H1 (cell line): Measurements from ENCODE around the gene RAB3IP. TPM values are rescaled to one million over a fixed set of nuclear protein-coding genes. Genes with fewer than 3 reads are reported as not detected.

Source experiments
- CTCF ChIA-PET: fragments of 300-600 bp; sonication (Branson Sonifier 250); formaldehyde crosslinking; loops from one replicate; lab custom pipeline; 2021; ENCODE audit not compliant: partially characterized antibody; lab: Charles Lee
- POLR2A ChIA-PET: fragments of 300-600 bp; sonication (Branson Sonifier 250); formaldehyde crosslinking; loops from one replicate; lab custom pipeline; 2021; ENCODE audit warnings: inconsistent platforms; ENCODE audit not compliant: partially characterized antibody; lab: Charles Lee
- DNase-seq, 2 experiments: peaks; one replicate each; pipeline versions ENCODE4 v3.0.0 to v3.0.0-alpha.2; 2010 to 2022; ENCODE audit warnings: low spot score in 2 of 2, low read depth in 1 of 2, mixed read lengths in 1 of 2
- FAIRE-seq: peaks from 2 replicates; lab custom pipeline; 2011; peaks lifted over from hg19 to GRCh38; lab: Jason Lieb, UNC
- H2AFZ ChIP-seq: 2 replicates; pipeline ENCODE4 v1.8.1; 2012; ENCODE audit warnings: low read length, inconsistent platforms
- H2AK5ac ChIP-seq: 2 replicates; pipeline ENCODE4 v1.6.1; 2013; ENCODE audit warnings: low read depth, low read length
- H2BK120ac ChIP-seq: replicated peaks from 2 replicates; pipeline ENCODE3; 2013; ENCODE audit warnings: low read depth, low read length, inconsistent platforms
- H2BK12ac ChIP-seq: 2 replicates; pipeline ENCODE4 v1.6.1; 2013; ENCODE audit warnings: low read depth, low read length
- H2BK15ac ChIP-seq: 2 replicates; pipeline ENCODE4 v1.6.1; 2013; ENCODE audit warnings: low read length
- H2BK20ac ChIP-seq: 2 replicates; pipeline ENCODE4 v1.6.1; 2013; ENCODE audit warnings: low read length
- H2BK5ac ChIP-seq: 2 replicates; pipeline ENCODE4 v1.6.1; 2013; ENCODE audit warnings: low read depth, low read length
- H3K14ac ChIP-seq: 2 replicates; pipeline ENCODE4 v1.6.1; 2013; ENCODE audit warnings: inconsistent platforms; ENCODE audit not compliant: insufficient read length
- H3K18ac ChIP-seq: 2 replicates; pipeline ENCODE4 v1.6.1; 2013; ENCODE audit warnings: low read length; ENCODE audit errors: extremely low read depth
- H3K23ac ChIP-seq: 2 replicates; pipeline ENCODE4 v1.6.1; 2013; ENCODE audit warnings: inconsistent platforms; ENCODE audit not compliant: insufficient read length
- H3K23me2 ChIP-seq: 2 replicates; pipeline ENCODE4 v1.6.1; 2013; ENCODE audit warnings: low read depth, low read length
- H3K27ac ChIP-seq: 2 replicates; pipeline ENCODE4 v1.6.1; 2011; ENCODE audit warnings: low read depth, low read length, inconsistent platforms
- H3K27me3 ChIP-seq, 4 experiments: replicated peaks in 1 of 4; 1 replicate in 1 of 4; 2 replicates in 3 of 4; pipeline versions ENCODE4 v1.6.1 to v1.8.1; 2011 to 2013; ENCODE audit warnings: low read length in 3 of 4, mild to moderate bottlenecking in 3 of 4, inconsistent platforms in 2 of 4, mixed read lengths in 2 of 4, moderate library complexity in 1 of 4; ENCODE audit not compliant: control insufficient read depth in 3 of 4, insufficient read depth in 3 of 4; ENCODE audit errors: extremely low read depth in 1 of 4
- H3K36me3 ChIP-seq, 4 experiments: 2 replicates each; pipeline versions ENCODE4 v1.6.1 to v1.8.1; 2011 to 2013; ENCODE audit warnings: mild to moderate bottlenecking in 4 of 4, low read length in 3 of 4, moderate library complexity in 2 of 4, control low read depth in 1 of 4, inconsistent platforms in 1 of 4; ENCODE audit not compliant: insufficient read depth in 4 of 4, control insufficient read depth in 2 of 4
- H3K4ac ChIP-seq: replicated peaks from 2 replicates; pipeline ENCODE3; 2013; ENCODE audit warnings: low read length, low read depth, mixed read lengths, inconsistent platforms; ENCODE audit not compliant: insufficient read length
- H3K4me1 ChIP-seq, 4 experiments: replicated peaks in 1 of 4; 1 replicate in 1 of 4; 2 replicates in 3 of 4; pipeline versions ENCODE4 v1.6.1 to v1.8.1; 2011 to 2013; ENCODE audit warnings: low read length in 3 of 4, inconsistent platforms in 2 of 4, mixed read lengths in 1 of 4; ENCODE audit not compliant: insufficient read depth in 4 of 4, control insufficient read depth in 3 of 4
- H3K4me2 ChIP-seq, 2 experiments: 2 replicates each; pipeline versions ENCODE4 v1.6.1 to v1.8.1; 2011 to 2013; ENCODE audit warnings: low read depth in 2 of 2, low read length in 2 of 2, control low read depth in 1 of 2, inconsistent platforms in 1 of 2, mild to moderate bottlenecking in 1 of 2; ENCODE audit not compliant: insufficient read depth in 1 of 2
- H3K4me3 ChIP-seq, 4 experiments: fragments of 200-600, 300-600 bp in 1 of 4; sonication (generic), shearing (Covaris generic), sonication (Bioruptor Twin) in 1 of 4; 2 replicates each; pipeline versions ENCODE4 v1.5.1 to v1.8.1; 2011 to 2016; ENCODE audit warnings: low read length in 4 of 4, low read depth in 3 of 4, control low read depth in 2 of 4, inconsistent platforms in 2 of 4, mild to moderate bottlenecking in 2 of 4, mixed read lengths in 1 of 4, moderate library complexity in 1 of 4; ENCODE audit not compliant: insufficient read depth in 2 of 4; ENCODE audit errors: extremely low read depth in 1 of 4
- H3K56ac ChIP-seq: replicated peaks from 2 replicates; pipeline ENCODE3; 2013; ENCODE audit warnings: low read depth, mild to moderate bottlenecking, mixed read lengths, low read length, inconsistent platforms; ENCODE audit not compliant: insufficient read length
- H3K79me1 ChIP-seq: 2 replicates; pipeline ENCODE4 v1.6.1; 2013; ENCODE audit warnings: low read depth, low read length, control low read depth
- H3K79me2 ChIP-seq, 2 experiments: 2 replicates each; pipeline versions ENCODE4 v1.6.1 to v1.8.1; 2012 to 2013; ENCODE audit warnings: low read length in 2 of 2, mild to moderate bottlenecking in 2 of 2, inconsistent platforms in 1 of 2; ENCODE audit not compliant: insufficient read depth in 2 of 2, control insufficient read depth in 1 of 2
- H3K9ac ChIP-seq, 4 experiments: replicated peaks in 1 of 4; 1 replicate in 1 of 4; 2 replicates in 3 of 4; pipeline versions ENCODE4 v1.6.1 to v1.8.1; 2011 to 2013; ENCODE audit warnings: low read depth in 3 of 4, low read length in 3 of 4, control low read depth in 2 of 4, mild to moderate bottlenecking in 2 of 4, moderate library complexity in 2 of 4, inconsistent platforms in 1 of 4; ENCODE audit errors: extremely low read depth in 1 of 4
- H3K9me3 ChIP-seq, 2 experiments: 2 replicates each; pipeline versions ENCODE4 v1.6.1 to v1.8.1; 2012 to 2013; ENCODE audit warnings: mild to moderate bottlenecking in 2 of 2, moderate library complexity in 2 of 2, control low read depth in 1 of 2, inconsistent platforms in 1 of 2, low read depth in 1 of 2, low read length in 1 of 2, mixed read lengths in 1 of 2; ENCODE audit not compliant: insufficient read depth in 2 of 2
- H4K20me1 ChIP-seq, 2 experiments: replicated peaks in 1 of 2; 2 replicates each; pipeline versions ENCODE3 to v1.8.1; 2011 to 2013; ENCODE audit warnings: inconsistent platforms in 2 of 2, low read length in 2 of 2, mild to moderate bottlenecking in 1 of 2; ENCODE audit not compliant: insufficient read depth in 2 of 2, control insufficient read depth in 1 of 2
- H4K5ac ChIP-seq: 2 replicates; pipeline ENCODE4 v1.6.1; 2013; ENCODE audit warnings: low read length, low read depth, mixed read lengths, inconsistent platforms; ENCODE audit not compliant: insufficient read length
- H4K8ac ChIP-seq: 2 replicates; pipeline ENCODE4 v1.8.0; 2013; ENCODE audit warnings: mild to moderate bottlenecking, moderate library complexity, low read length, inconsistent platforms; ENCODE audit not compliant: insufficient read depth; ENCODE audit errors: extremely low read depth
- H4K91ac ChIP-seq: replicated peaks from 2 replicates; pipeline ENCODE3; 2013; ENCODE audit warnings: low read length, mixed read lengths, inconsistent platforms; ENCODE audit not compliant: insufficient read length
- SP4 ChIP-seq: IDR thresholded peaks from 2 replicates; pipeline ENCODE4 v1.6.1; 2012; ENCODE audit warnings: low read length, inconsistent platforms
- WGBS, 2 experiments: shearing (Covaris generic) in 1 of 2; methylation state at CpG; one replicate each; pipeline versions ENCODE4 v1.1.6 to v1.1.7; 2013 to 2015; ENCODE audit warnings: low lambda C conversion rate in 2 of 2, mixed read lengths in 2 of 2, inconsistent platforms in 1 of 2, low coverage in 1 of 2, missing lambda C conversion rate in 1 of 2; ENCODE audit not compliant: insufficient replicate concordance in 2 of 2, insufficient coverage in 1 of 2, insufficient read length in 1 of 2; ENCODE audit errors: extremely low coverage in 1 of 2, missing lambda C conversion rate in 1 of 2; 5-methylcytosine and 5-hydroxymethylcytosine counted together
- polyA plus RNA-seq, 7 experiments: library from polyadenylated mRNA; depleted of rRNA in 3 of 7; stranded (reverse) in 5 of 7; unstranded in 2 of 7; fragments of >200 nt in 5 of 7; fragments of 200-250 nt in 2 of 7; gene quantifications; 1 replicate in 5 of 7; 2 replicates in 1 of 7; 4 replicates in 1 of 7; pipeline versions ENCODE4 v1.2.1 to v1.2.3, GENCODE V29; 2011 to 2013; ENCODE audit warnings: missing spikeins in 2 of 7, mixed read lengths in 2 of 7
- total RNA-seq: library from RNA; stranded (reverse); fragmentation: NEBNext Ultra II Directional; extraction: Animal tissue kit (Norgen Biotek cat#: 25700); gene quantifications from 2 replicates; pipeline ENCODE4 v1.2.1, GENCODE V29; 2021

The RAB3IP gene
- total and polyA plus RNA-seq, 2 of the 8 experiments (the other 6 are each of a cell fraction or from before 2014, with no cell fraction given): 17.7 to 34.6 TPM

DNA sequence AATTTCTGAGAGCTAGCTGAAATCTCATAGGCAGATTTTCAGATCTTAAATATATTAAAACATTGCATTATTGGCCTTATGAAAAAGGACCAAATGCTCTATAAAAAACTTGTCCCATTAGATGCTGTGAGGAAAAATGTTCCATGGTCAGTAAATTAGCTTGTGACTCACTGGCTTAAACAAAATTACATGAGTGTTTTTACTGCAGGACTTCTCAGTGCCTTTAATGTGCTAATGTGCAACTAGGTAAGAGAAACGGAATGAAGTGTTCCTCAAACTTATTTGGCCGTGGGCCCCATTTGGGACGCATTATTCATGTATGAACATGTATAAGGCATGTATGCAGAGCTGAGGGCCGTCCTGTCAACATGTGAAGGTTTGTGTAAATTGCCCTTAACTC is 128.0 kb downstream of the RAB3IP start:
- H3K18ac ChIP-seq: no peak overlapping the region
- no peak for TF ChIP-seq SP4
- H2BK5ac ChIP-seq: no peak overlapping the region
- ChIA-PET POLR2A (no interaction called here), CTCF (interaction anchor here (0.9 to 1.4 kb wide), 5 partner anchors 13 to 743 kb away, joined by 3 to 10 read pairs (median 3); no protein-coding TSS in a partner anchor)
- 94% methylated on average over 4 of the region's 4 CpGs; no CpG with 5 or more reads in 1 of the 2 experiments for WGBS, 2 experiments
- no peak overlapping the region for H2AFZ ChIP-seq
- no peak overlapping the region for H4K91ac ChIP-seq
- no peaks in the 10 kb centered on the region for H4K20me1 ChIP-seq
- no peaks in the 10 kb centered on the region for H3K27me3 ChIP-seq
- H2BK20ac ChIP-seq: no peak overlapping the region
- no peak overlapping the region for H4K5ac ChIP-seq
- H2BK12ac ChIP-seq: no peak overlapping the region
- H3K9me3 ChIP-seq: no peaks in the 10 kb centered on the region
- no peak overlapping the region for H4K8ac ChIP-seq
- H3K27ac ChIP-seq: no peak overlapping the region
- no peak overlapping the region for H3K9ac ChIP-seq
- no peaks in the 10 kb centered on the region for H3K79me2 ChIP-seq
- H3K4ac ChIP-seq: no peak overlapping the region
- H3K23me2 ChIP-seq: no peaks in the 10 kb centered on the region
- no peak overlapping the region for H2BK15ac ChIP-seq
- H3K23ac ChIP-seq: no peak overlapping the region
- H3K4me3 ChIP-seq: no peak overlapping the region
- H2AK5ac ChIP-seq: no peak overlapping the region
- H3K79me1 ChIP-seq: no peaks in the 10 kb centered on the region
- H2BK120ac ChIP-seq: no peak overlapping the region
- FAIRE-seq (no peak), DNase-seq (no peak)
- no peaks in the 10 kb centered on the region for H3K36me3 ChIP-seq
- H3K4me1 ChIP-seq: no peaks in the 10 kb centered on the region
- no peak overlapping the region for H3K14ac ChIP-seq
- no peak overlapping the region for H3K56ac ChIP-seq
- no peak overlapping the region for H3K4me2 ChIP-seq
